WI38 (cell line): Measurements from ENCODE around the gene EDN2.

Experiments
- H3K4me3 ChIP-seq: 2 replicates; pipeline ENCODE4 v1.5.1; 2011; ENCODE audit warnings: low read depth, mild to moderate bottlenecking, control low read depth, low read length
- TF ChIP-seq, protein P1 (sequence below): IDR thresholded peaks from 2 replicates; pipeline ENCODE4 v1.5.1; 2012; ENCODE audit warnings: low read depth, mild to moderate bottlenecking, control low read depth, low read length

Gene EDN2

GRCh38 chr1:41497056-41497440 lies 12.6 kb upstream of the EDN2 start:
- TF ChIP-seq, protein P1, sequence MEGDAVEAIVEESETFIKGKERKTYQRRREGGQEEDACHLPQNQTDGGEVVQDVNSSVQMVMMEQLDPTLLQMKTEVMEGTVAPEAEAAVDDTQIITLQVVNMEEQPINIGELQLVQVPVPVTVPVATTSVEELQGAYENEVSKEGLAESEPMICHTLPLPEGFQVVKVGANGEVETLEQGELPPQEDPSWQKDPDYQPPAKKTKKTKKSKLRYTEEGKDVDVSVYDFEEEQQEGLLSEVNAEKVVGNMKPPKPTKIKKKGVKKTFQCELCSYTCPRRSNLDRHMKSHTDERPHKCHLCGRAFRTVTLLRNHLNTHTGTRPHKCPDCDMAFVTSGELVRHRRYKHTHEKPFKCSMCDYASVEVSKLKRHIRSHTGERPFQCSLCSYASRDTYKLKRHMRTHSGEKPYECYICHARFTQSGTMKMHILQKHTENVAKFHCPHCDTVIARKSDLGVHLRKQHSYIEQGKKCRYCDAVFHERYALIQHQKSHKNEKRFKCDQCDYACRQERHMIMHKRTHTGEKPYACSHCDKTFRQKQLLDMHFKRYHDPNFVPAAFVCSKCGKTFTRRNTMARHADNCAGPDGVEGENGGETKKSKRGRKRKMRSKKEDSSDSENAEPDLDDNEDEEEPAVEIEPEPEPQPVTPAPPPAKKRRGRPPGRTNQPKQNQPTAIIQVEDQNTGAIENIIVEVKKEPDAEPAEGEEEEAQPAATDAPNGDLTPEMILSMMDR = no peak

DNA sequence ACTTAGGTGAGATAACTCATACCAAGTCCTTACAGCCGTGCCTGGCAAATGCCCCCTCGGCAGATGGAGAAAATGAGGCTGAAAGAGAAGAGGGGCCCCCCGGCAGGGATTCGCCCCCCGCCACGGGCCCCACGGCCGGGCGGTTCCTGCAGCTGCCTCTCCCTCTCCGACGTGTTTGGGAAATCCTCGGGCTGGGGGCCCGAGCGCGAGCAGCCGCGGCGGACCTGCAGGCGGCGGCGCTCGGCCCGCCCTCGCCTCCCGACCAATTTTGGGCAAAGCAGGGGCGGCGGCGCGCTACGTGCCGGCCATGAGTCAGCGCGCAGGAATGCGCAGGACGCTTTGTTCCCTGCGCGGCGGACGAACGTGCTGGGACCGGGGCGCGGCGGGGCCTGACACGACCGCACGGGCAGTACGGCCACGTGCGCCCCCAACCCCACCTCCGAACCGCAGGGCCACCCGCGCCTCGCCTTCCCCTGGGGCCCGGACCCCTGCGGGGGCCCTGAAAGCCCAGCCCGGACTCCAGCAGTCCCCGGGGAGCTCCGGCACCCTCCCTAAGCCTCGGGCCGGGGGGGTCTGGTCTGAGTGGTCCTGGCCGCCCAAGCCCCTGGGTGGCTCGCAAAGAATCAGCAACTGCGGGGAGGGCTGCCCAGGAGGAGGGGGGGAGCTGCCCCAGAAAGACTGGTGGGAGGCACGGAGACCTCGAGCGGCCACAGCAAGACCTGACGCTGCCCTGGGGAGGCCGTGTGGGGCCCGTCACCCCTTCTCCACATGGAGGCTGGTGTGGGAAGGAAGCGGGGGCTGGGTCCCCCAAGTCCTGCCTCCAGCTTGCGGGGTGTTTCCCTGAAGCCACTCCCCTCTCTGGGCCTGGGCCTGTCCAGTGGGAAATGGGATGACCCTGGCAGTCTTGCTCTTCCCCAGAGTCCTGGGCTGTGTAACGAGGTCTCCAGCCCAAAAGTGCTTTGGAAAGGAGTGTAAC lies 11.9 kb upstream of the EDN2 start:
- peak overlapping the region; percentile 48 for H3K4me3 ChIP-seq
- TF ChIP-seq, protein P1 = no peak

More at GRCh38 chr1:41497056-41497440, 12.6 kb upstream of the EDN2 start:
- H3K4me3 ChIP-seq = no peak overlapping the region

DNA sequence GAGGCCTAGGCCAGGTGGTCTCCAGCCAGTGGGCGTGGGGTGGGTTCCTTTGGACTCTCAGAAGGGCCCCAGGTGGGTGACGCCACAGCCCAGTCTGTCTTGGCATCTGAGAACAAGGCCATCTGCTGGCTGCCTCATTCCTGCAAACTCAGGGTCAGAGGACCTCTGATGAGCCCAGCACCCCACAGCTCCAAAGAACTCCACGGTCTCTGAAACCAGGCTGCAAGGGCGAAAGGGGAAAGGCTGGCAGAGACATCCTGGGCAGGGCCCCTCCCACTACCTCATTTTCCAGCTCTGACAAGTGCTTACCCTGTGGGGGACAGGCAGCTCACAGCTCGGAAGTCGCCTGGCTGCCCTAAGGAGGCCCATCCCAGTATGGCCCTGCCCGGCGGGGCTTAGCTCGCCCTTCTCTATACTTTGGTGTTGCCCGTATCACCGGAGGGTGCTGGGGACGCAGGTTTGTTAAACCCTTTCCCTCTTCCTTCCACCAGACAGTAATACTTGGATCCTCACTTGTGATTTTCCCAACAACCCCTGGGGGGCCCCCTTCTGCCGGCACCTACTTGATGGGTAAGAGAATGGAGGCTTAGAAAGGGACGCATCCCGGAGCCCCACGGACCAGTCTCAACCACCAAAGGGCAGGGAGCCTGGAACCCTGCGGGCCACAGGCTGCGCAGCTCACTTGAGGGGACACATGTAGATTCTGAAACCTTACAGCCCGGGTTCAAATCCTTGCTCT lies 10.9 kb upstream of the EDN2 start:
- TF ChIP-seq, protein P1 = peak; percentile 32; the same call in 1 of the 2 replicates
- no peak overlapping the region for H3K4me3 ChIP-seq

- TF ChIP-seq, protein P1 = no peak
- H3K4me3 ChIP-seq = no peak overlapping the region
These were observed 10.1 kb upstream of the EDN2 start for GRCh38 chr1:41494351-41495209.

DNA sequence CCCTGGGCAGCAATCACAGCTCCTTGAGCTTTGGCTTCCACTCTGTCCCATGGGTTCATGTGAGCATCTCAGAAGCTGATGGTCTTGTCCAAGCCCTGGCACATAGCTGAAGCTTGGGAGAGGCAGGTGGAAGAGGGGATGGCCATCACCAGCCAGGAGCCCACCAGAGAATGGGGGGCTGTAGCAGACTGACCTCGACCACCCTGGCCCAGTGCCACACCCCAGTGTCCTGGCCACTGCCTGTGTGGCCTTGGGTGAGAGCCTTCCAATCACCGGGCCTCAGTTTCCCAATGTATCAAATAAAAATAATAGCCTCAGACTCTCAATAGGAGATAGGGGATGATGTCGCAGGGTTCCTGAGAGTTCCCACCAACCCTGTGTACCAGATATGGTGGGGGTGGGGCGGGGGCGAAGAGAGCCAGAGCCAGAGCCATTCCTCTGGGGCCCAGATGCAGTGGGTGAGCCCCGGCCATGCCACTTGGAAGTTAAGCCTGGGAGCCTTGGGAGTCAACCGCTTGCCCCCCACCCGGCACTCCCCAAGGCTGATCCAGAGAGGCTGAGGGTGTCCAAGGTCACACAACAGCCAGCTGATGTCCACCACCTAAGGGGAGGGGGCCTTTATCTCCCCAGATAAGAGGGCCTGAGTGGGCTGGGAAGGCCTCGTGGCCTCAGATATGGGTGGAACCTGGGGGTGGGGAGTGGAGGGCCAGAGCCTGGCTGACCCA lies 9.3 kb upstream of the EDN2 start:
- H3K4me3 ChIP-seq = no peak overlapping the region
- TF ChIP-seq, protein P1 = no peak

GRCh38 chr1:41493117-41493536 lies 8.6 kb upstream of the EDN2 start:
- TF ChIP-seq, protein P1 = no peak
- H3K4me3 ChIP-seq = no peak overlapping the region
